Stimulated activated CD4-positive, alpha-beta T cell treated with anti-CD3 and anti-CD28 coated beads, Interleukin-2, amount 100 ng/mL, for 4 hours (primary cell): ENCODE results near the gene SHISA7.
A peak's percentile ranks its signal among the peaks of the same experiment; 100 is the strongest.
"Not testable (repeated sequence)": the region's sequence is repeated elsewhere in the genome, so short reads cannot be mapped to it uniquely, and the experiment has no call there.

Experiments used
- DNase-seq: peaks from one replicate; pipeline ENCODE4 v3.0.0-alpha.2; 2020; ENCODE audit warnings: low read depth

SHISA7 gene

GRCh38 chr19:55463583-55464031, 20.5 kb upstream of the SHISA7 start:
- DNase-seq, result no peak

GRCh38 chr19:55462722-55463121, 19.6 kb upstream of the SHISA7 start:
- no peak for DNase-seq

- DNase-seq, result no peak
These were observed 19.0 kb upstream of the SHISA7 start for GRCh38 chr19:55461974-55462626.

- peak; percentile 100 for DNase-seq
These were observed 18.3 kb upstream of the SHISA7 start, which contains the start of gene ISOC2 for GRCh38 chr19:55461259-55461973. Gene ISOC2, minus strand, starts transcription at chr19:55461642. Its CDS starts 5,156 bp downstream, at chr19:55456486.

GRCh38 chr19:55460670-55461258, 17.7 kb upstream of the SHISA7 start:
- no peak for DNase-seq

GRCh38 chr19:55459950-55460657, 17.0 kb upstream of the SHISA7 start:
- no peak for DNase-seq

- no peak for DNase-seq
These were observed 16.4 kb upstream of the SHISA7 start for GRCh38 chr19:55459551-55459949.

- no peak for DNase-seq
These were observed 14.8 kb upstream of the SHISA7 start for GRCh38 chr19:55457683-55458457.

GRCh38 chr19:55456347-55456746, 13.2 kb upstream of the SHISA7 start:
- no peak for DNase-seq

- DNase-seq, result no peak
These were observed 12.6 kb upstream of the SHISA7 start for GRCh38 chr19:55455576-55456235.

- DNase-seq, result no peak
These were observed 11.7 kb upstream of the SHISA7 start for GRCh38 chr19:55454787-55455243.

- DNase-seq, result no peak
These were observed 10.6 kb upstream of the SHISA7 start for GRCh38 chr19:55453511-55454260.

- DNase-seq, result no peak
These were observed 9.7 kb upstream of the SHISA7 start for GRCh38 chr19:55452749-55453346.

- DNase-seq, result no peak
These were observed 9.1 kb upstream of the SHISA7 start for GRCh38 chr19:55451965-55452748.

- DNase-seq, result no peak
These were observed 8.3 kb upstream of the SHISA7 start for GRCh38 chr19:55451163-55451964.

- no peak for DNase-seq
These were observed 6.4 kb upstream of the SHISA7 start for GRCh38 chr19:55449469-55449868.

- not testable (repeated sequence) for DNase-seq
These were observed 5.0 kb upstream of the SHISA7 start for GRCh38 chr19:55448175-55448490.

GRCh38 chr19:55447421-55448174, 4.5 kb upstream of the SHISA7 start:
- no peak for DNase-seq
